Measurements from ENCODE around the gene DHX32. TPM values are rescaled to one million over a fixed set of nuclear protein-coding genes. Genes with fewer than 3 reads are reported as not detected.

Gene DHX32
- polyA plus RNA-seq, 1 of the 3 experiments (the other 2 are of a cell fraction) = 16.8 TPM

DNA sequence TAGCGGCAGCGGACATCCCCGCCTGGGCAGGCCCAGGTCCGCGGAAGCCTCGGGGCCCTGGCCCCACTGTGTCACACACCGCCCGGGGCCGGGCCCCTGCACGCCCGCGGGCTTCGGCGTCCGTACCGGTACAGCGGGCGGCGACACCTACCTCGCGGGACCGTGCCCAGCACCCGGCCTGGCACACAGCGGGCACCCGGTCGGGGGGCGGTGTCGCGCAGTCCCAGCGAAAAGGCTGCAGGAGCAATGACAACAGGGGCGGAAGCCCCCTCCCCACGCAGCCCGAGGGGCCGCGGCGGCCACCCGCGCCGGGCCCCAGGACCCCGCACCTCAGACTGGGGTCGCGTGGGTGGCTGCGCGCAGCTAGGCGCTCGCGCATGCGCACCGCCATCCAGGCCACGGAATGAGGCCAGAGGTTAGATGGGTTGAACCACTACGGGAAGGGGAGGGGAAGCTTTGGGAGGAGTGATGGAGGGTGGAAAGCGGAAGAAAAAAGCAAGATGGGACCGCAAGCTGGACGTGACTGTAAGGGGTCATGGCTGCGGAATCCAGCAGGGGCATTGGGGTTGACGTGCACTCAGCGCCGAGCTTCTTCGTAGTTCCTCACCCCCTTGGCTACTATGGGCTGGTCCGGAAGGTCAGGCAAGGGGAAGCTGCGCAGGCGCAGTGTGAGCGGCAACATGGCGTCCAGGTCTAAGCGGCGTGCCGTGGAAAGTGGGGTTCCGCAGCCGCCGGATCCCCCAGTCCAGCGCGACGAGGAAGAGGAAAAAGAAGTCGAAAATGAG lies 58.0 kb downstream of the DHX32 start, which contains the start of the genes BCCIP and UROS:
BCCIP (plus strand) TSS at position 669 of the 785 bp plus-strand sequence; CDS start at position 681, 12 bp downstream.
UROS (minus strand) TSS at position 381 of the 785 bp plus-strand sequence. CDS start 6,759 bp downstream, outside the sequence.
- peak; percentile 98 for DNase-seq
- ChIA-PET CTCF (interaction anchor here (0.8 kb wide), 1 partner anchor 51 kb away, joined by 3 read pairs; no protein-coding TSS in a partner anchor), POLR2A (interaction anchor here (1.4 kb wide), 1 partner anchor 104 kb away, joined by 3 read pairs; the partner anchor contains the start of gene EDRF1)
- Histone ChIP-seq H3K27ac (ENCODE audit: low read depth in 2 of 2, low read length in 1 of 2) (peak within 1 kb of the TSS; percentile 88 to 99), H3K79me2 (ENCODE audit: insufficient read depth) (peaks cover 66% of the 10 kb centered on the region), H3F3A (replicated peaks; ENCODE audit: insufficient read depth) (no peaks in the 10 kb centered on the region), H3K4me3 (ENCODE audit: low read depth in 2 of 2, low read length in 1 of 2) (peak within 1 kb of the TSS; percentile 96 to 99), H3K27me3 (ENCODE audit: insufficient read depth) (no peaks in the 10 kb centered on the region), H3K9me2 (no peaks in the 10 kb centered on the region), H3K36me3 (replicated peaks in 1 of 2; ENCODE audit: control insufficient read depth in 1 of 2, insufficient read depth in 2 of 2, low read length in 1 of 2) (peaks cover 21 to 23% of the 10 kb centered on the region in 2 experiments), H3K9ac (peak within 1 kb of the TSS; percentile 90), H2AFZ (ENCODE audit: low read depth) (peak within 1 kb of the TSS; percentile 92), H3K4me1 (ENCODE audit: control insufficient read depth in 1 of 2, insufficient read depth in 2 of 2, low read depth in 1 of 2, low read length in 1 of 2) (peaks cover 5 to 18% of the 10 kb centered on the region in 2 experiments; a peak in 3 of 4 replicates), H3K9me3 (no peaks in the 10 kb centered on the region), H4K20me1 (ENCODE audit: insufficient read depth) (no peaks in the 10 kb centered on the region; the same call in 1 of the 2 replicates), H3K4me2 (peak within 1 kb of the TSS; percentile 95)
- WGBS (ENCODE audit: low lambda C conversion rate) = 0% methylated on average over 40 of the region's 74 CpGs
- TF ChIP-seq TEAD4 (IDR thresholded peaks at IDR 0.05; ENCODE audit: borderline replicate concordance, insufficient read depth) (no peak), REST (IDR thresholded peaks at IDR 0.05; ENCODE audit: low read depth, low read length) (0 out of 2 replicates have a peak, but pooled peaks have one; percentile 21), MXI1 (IDR thresholded peaks at IDR 0.05; ENCODE audit: low read depth, low read length) (peak; percentile 88), MEF2A (IDR thresholded peaks at IDR 0.05; ENCODE audit: borderline replicate concordance, low read depth) (no peak), RXRA (IDR thresholded peaks at IDR 0.05; ENCODE audit: borderline replicate concordance, low read depth) (no peak), FOXM1 (IDR thresholded peaks at IDR 0.05; ENCODE audit: low read depth) (no peak), JUND (IDR thresholded peaks at IDR 0.05) (no peak), RAD21 (IDR thresholded peaks at IDR 0.05; ENCODE audit: low read length) (no peak), EZH2phosphoT487 (IDR thresholded peaks at IDR 0.05; ENCODE audit: borderline replicate concordance, low read depth) (no peak), GATA2 (CRISPR knock-in tag; IDR thresholded peaks at IDR 0.05) (no peak), PBX3 (IDR thresholded peaks at IDR 0.05) (no peak), YY1 (IDR thresholded peaks at IDR 0.05; ENCODE audit: low read depth) (peak; percentile 94), RFX5 (IDR thresholded peaks at IDR 0.05; ENCODE audit: low read length) (no peak), RCOR1 (IDR thresholded peaks at IDR 0.05; ENCODE audit: low read length) (no peak), EP300 (IDR thresholded peaks at IDR 0.05; ENCODE audit: borderline replicate concordance in 1 of 2, low read depth in 1 of 2, low read length in 1 of 2) (peak in 1 of 2 experiments; percentile 57; a peak in 1 of 4 replicates), FOXJ3 (CRISPR knock-in tag; IDR thresholded peaks at IDR 0.05) (no peak; the same call in 1 of the 2 replicates), NRF1 (IDR thresholded peaks at IDR 0.05; ENCODE audit: low read depth, low read length) (peak; percentile 79), ELF1 (IDR thresholded peaks at IDR 0.05) (no peak), FOSL2 (IDR thresholded peaks at IDR 0.05; ENCODE audit: borderline replicate concordance, low read depth) (no peak), GABPA (IDR thresholded peaks at IDR 0.05; ENCODE audit: low read depth) (peak; percentile 38; the same call in 1 of the 2 replicates), CHD2 (IDR thresholded peaks at IDR 0.05; ENCODE audit: low read length, partially characterized antibody) (peak; percentile 42), NFIC (IDR thresholded peaks at IDR 0.05; ENCODE audit: borderline replicate concordance) (no peak)
- TF ChIP-seq, protein P1, sequence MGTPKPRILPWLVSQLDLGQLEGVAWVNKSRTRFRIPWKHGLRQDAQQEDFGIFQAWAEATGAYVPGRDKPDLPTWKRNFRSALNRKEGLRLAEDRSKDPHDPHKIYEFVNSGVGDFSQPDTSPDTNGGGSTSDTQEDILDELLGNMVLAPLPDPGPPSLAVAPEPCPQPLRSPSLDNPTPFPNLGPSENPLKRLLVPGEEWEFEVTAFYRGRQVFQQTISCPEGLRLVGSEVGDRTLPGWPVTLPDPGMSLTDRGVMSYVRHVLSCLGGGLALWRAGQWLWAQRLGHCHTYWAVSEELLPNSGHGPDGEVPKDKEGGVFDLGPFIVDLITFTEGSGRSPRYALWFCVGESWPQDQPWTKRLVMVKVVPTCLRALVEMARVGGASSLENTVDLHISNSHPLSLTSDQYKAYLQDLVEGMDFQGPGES (IDR thresholded peaks at IDR 0.05; ENCODE audit: low read depth, low read length) = no peak
- TF ChIP-seq, protein P2, sequence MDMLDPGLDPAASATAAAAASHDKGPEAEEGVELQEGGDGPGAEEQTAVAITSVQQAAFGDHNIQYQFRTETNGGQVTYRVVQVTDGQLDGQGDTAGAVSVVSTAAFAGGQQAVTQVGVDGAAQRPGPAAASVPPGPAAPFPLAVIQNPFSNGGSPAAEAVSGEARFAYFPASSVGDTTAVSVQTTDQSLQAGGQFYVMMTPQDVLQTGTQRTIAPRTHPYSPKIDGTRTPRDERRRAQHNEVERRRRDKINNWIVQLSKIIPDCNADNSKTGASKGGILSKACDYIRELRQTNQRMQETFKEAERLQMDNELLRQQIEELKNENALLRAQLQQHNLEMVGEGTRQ (IDR thresholded peaks at IDR 0.05; ENCODE audit: borderline replicate concordance, low read depth, low read length) = no peak
- TF ChIP-seq, protein P3, sequence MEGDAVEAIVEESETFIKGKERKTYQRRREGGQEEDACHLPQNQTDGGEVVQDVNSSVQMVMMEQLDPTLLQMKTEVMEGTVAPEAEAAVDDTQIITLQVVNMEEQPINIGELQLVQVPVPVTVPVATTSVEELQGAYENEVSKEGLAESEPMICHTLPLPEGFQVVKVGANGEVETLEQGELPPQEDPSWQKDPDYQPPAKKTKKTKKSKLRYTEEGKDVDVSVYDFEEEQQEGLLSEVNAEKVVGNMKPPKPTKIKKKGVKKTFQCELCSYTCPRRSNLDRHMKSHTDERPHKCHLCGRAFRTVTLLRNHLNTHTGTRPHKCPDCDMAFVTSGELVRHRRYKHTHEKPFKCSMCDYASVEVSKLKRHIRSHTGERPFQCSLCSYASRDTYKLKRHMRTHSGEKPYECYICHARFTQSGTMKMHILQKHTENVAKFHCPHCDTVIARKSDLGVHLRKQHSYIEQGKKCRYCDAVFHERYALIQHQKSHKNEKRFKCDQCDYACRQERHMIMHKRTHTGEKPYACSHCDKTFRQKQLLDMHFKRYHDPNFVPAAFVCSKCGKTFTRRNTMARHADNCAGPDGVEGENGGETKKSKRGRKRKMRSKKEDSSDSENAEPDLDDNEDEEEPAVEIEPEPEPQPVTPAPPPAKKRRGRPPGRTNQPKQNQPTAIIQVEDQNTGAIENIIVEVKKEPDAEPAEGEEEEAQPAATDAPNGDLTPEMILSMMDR (IDR thresholded peaks at IDR 0.05) = no peak
